HG03139 (cell line): ENCODE measurements around the gene TRIM33.
"Not testable (repeated sequence)": the region's sequence is repeated elsewhere in the genome, so short reads cannot be mapped to it uniquely, and the experiment has no call there.

Experiments
- ATAC-seq: cut with Tn5 transposase; IDR thresholded peaks from one replicate; pipeline ENCODE4 v1.9.1; 2021; ENCODE audit not compliant: unreplicated experiment

Gene TRIM33

DNA sequence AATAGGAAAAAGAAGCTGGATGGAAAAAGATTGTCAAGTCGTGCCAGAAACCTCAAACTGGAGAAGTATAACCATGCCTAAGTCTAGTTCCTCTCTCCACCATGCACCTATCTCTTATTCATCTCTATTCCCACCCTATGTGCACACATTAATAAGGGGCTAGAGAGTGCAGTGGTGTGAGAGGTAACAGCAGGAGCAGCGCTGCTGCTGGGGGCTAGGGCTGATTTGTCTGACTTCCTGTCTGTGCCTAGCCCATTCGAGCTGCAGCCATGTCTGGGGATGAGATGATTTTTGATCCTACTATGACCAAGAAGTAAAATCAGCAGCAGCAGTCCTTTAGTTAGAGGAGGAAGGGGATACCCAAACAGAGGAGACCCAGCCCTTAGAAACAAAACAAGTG lies 43.0 kb downstream of the TRIM33 start:
- no peak for ATAC-seq

DNA sequence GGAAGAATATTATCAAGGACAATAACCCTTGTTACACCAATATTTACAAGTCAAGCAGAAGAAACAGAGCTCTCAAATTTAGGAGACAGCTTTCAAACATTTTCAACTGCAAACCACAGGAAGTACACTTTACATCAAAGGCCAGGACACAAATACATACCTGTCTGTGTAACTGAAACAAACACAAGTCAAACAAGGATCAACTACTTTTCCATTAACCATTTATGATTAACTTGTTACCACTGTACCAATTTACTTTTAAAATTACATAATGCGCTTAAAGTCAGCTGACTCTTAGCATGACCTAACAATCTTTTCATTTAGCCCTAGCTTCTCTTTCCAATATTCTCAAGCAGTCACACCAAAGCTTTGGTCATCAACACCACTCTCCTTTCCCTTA lies 43.5 kb downstream of the TRIM33 start:
- no peak for ATAC-seq

DNA sequence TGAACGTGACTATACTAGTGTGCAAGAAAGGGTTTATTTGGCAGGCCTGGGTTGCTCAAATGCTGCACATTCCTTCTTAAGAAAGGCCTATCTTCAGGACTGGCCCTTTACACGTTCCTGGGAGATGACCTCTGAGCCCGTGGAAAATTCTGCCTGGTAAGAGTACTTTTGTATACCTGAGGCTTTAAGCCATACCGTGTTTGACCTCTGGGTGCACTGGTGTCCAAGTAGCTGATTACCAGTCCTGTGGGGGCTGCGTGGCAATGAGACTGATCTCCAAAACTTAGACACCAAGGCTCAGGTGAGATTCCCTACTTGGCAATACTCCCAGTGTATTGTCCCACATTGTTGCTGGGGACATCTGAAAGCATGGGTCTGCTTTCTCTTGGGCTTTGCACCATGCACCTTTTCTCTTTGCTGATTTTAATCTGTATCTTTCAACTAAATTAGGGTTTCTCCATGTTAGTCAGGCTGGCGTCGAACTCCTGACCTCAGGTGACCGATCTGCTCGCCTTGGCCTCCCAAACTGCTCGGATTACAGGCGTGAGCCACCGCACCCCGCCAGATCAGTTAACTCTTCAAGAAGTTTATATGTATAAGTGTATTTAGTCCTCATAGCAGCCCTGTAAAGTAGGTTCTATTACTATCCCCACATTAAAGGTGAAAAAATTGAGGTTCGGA lies 44.5 kb downstream of the TRIM33 start:
- ATAC-seq: no peak

DNA sequence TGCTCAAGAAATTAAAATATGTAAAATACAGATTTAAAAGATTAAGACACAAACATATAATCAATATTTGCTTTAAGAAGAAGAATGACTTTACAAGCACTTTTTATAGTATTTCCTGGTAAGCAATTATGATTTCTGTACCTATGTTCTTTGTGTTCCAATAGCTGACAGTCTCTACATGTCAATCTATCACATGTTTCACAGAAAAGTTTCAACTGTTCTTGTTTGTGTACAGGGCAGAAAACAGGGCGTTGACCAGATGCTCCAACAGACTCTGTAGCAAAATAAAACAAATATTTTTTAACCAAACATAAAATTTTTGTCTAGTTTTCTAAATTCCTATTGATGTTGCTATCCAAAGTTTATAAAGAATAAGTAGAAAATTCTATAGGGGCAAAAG lies 48.0 kb downstream of the TRIM33 start:
- ATAC-seq: no peak

DNA sequence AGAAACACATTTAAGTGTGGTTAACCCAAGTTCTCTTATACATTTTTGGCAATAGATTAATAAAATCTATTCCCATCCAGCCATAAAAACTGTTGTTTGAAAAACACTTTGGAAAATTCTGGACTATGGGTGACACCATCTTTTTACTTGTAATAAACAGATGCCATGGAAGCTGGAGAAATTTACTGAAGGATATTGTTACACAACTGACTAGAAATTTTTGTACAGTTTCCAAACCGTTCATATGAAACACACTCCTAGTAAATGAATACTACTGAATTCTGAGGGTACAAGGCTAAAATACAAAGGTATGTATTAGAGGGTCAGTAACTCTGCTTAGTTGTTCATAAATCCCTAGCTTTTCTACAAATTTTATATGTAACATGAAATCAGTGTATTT lies 48.7 kb downstream of the TRIM33 start:
- ATAC-seq: no peak

DNA sequence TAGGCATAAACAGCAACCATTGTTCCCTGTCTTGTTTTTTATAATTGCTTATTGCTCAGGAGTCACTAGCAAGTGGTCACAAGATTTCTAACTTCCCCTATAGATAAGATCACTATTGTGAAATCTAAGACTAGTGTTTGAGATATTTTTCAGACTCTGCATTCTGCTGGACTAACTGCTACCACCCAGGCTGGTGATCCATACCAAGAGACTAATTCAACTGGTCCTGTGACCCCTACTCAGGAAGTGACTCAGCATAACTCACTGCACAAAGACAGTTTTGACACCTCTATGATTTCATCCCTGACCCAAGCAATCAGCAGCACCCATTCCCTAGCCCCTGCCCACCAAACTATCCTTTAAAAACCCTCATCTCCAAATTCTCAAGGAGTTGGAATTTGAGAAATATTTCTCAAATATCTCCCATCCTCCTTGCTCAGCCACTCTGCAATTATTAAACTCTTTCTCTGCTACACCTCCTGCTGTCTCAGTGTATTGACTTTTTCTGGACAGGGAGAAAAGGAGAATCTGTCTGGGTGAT lies 52.7 kb downstream of the TRIM33 start:
- no peak for ATAC-seq

- ATAC-seq: no peak
These were observed 53.2 kb downstream of the TRIM33 start for GRCh38 chr1:114457675-114458236.

- ATAC-seq: no peak
These were observed 54.4 kb downstream of the TRIM33 start for GRCh38 chr1:114456586-114456985.

GRCh38 chr1:114455102-114455785 lies 55.8 kb downstream of the TRIM33 start:
- ATAC-seq: no peak

- no peak for ATAC-seq
These were observed 56.5 kb downstream of the TRIM33 start for GRCh38 chr1:114454539-114454938.

DNA sequence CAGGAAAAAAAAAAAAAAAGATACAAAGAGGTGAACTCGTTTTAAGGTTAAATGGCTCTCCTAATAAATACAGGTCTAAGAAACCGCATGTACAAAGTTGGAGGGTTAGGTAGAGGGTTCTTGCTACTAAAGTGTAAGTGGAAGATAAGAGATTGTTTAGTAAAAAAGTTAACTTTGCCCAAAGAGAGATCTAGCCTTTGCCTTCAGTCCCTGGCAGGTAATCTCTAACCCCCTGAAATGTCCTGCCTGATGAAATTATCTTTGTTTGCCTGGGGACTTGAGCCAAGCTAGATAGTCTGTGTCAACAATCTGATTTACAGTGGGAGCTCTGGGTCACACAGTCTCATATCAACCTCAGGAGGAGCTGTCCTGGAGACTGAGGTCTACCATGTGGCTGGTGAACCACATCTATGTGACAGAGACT lies 57.6 kb downstream of the TRIM33 start:
- ATAC-seq: no peak

DNA sequence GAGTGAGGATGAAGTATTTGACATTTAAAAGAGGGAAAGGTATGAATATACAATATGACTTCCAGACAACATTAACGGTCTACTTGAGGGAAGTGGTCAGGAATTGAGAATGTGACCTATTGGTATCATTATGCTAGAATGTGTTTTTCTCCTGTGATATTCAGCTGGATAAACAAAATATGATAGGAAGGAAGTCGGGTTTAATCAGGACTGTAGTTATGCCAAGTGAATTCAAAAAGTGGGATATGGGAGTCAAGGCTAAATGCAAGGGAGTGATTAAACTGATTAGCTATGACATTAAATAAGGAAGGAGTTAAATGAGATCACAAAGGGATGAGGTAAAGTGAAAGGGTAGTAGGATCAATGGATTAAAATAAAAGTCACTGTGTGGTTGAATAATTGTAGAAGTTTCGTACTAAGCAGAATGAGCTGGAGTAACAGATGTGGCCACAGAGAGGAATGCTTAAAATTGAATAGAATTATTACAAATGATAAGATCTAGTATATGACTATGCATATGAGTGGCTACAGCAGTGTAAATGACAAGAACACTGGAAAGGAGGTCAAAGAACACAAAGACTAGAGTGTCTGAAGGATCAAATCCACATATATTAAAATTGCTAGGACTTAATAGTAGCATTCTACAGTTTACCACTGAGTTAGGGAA lies 62.5 kb downstream of the TRIM33 start:
- no peak for ATAC-seq

DNA sequence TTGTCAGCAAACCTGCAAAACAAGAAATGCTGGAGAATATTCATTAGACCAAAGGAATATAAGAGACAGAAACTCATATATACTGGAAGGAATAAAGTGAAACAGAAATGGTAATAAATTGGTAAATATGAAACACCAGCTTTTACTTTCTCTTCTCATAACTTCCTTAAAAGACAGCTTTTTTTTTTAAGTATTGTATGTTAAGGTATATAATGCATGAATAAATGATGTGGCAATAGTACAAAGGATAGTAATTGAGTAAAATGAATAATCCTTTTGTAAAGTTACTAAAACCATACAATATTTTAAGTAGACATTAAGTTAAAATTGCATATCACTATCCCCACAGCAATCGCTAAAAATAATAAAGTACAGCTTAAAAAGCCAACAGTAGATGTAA lies 64.8 kb downstream of the TRIM33 start:
- ATAC-seq: no peak

DNA sequence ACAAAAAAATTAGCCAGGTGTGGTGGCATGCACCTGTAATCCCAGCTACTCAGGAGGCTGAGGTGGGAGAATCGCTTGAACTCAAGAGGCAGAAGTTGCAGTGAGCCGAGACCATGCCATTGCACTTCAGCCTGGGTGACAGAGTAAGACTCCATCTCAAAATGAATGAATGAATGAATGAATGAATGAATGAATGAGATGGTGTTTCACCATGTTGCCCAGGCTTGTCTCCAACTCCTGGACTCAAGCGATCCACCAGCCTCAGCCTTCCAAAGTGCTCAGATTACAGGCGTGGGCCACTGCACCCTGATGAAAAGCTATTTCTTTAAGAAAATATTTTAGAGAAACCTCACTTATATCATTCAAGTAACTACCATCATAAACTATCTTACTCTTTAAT lies 67.8 kb downstream of the TRIM33 start:
- not testable (repeated sequence) for ATAC-seq

- ATAC-seq: no peak
These were observed 69.7 kb downstream of the TRIM33 start for GRCh38 chr1:114441332-114441731.

DNA sequence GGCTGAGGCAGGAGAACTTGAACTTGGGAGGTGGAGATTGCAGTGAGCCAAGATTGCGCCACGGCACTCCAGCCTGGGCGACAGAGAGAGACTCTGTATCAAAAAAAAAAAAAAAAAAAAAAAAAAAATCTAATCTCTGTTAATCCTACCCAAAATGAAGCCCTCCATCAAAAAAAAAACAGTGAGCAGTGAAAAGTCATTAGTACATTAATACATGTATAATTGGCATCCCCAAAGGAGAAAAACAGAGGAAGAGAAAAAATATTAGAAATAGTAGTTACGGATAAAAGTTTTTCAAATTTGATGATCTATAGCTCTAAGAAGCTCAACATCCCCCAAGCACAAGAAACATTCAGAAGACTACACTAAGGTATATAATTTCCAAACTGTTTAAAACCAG lies 71.6 kb downstream of the TRIM33 start:
- no peak for ATAC-seq

DNA sequence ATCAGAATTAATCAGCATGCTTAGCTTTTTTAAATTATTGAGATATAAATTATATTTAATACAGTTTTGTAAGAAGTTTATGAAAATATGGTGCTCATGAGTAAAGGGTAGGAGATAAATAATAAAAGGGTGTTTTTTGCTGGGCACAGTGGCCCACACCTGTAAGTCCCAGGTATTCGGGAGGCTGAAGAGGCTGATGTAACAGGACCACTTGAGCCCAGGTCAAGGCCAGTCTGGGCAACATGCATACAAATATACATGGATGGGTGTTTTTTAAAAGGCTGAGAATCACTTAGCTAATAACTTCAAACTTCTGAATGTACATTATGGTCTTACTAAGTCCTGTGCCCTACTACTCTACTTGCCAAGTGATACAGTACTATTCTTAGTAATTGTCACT lies 73.2 kb downstream of the TRIM33 start:
- no peak for ATAC-seq

DNA sequence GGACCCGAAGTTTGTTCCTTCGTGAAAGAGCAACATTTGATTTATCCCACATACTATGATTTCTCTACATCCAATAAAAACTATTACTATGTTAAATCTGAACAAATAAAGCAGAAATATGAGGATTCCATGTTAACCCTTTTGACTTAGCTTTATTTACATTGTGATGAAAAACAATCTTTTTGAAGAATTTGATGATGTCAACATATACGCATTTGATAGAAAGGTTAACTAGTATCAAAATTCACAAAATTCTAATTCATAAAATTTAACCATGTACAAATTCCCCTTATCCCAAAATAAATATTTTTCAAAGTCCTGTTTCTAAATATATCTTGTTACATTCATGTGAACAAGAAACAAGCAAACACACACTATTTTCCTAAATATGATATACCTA lies 74.2 kb downstream of the TRIM33 start:
- ATAC-seq: no peak

GRCh38 chr1:114435088-114435715 lies 75.8 kb downstream of the TRIM33 start:
- ATAC-seq: no peak

GRCh38 chr1:114431026-114431425 lies 80.0 kb downstream of the TRIM33 start:
- no peak for ATAC-seq

DNA sequence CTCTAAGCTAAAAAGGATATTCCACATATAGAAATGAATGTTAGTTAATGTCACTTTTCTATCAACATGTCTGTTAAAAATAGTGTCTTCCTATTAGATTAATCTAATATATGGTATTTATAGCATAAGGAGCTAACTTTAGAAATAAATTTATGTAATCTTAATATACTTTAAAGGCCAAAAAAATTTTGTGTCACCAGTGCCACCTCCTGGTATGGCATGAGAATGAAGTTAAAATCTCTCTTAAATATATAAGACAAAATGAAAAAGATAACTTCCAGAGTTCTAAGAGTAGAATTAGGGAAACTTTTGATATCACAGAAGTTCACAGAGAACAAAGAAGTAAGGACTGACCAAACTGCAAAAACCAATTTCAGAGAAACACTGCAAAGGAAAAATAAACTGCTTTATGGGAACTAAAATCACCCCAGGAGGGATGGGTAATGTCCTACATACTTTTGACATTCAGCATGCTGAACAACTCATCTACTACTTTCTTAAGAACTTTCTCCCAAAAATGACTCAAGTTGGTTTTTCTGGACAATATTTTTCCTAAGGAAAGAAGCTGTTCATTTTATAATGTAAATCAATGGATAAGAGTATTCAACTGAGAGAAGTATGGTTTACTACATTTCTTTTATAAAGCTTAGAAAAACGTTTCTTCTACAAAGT lies 82.8 kb downstream of the TRIM33 start:
- no peak for ATAC-seq
